A673 (cell line): ENCODE data around the gene BRSK2. TPM values are rescaled to one million over a fixed set of nuclear protein-coding genes. Genes with fewer than 3 reads are reported as not detected.
"Not testable (repeated sequence)": the region's sequence is repeated elsewhere in the genome, so short reads cannot be mapped to it uniquely, and the experiment has no call there.

Experiments
- BruUV-seq: library from RNA; stranded (reverse); fragments of 400-500 nt; replicated peaks from 2 replicates; lab custom pipeline; 2021; lab: Mats Ljungman, UMichigan
- CTCF ChIA-PET: fragments of 300-600 bp; sonication (Branson Sonifier 250); formaldehyde crosslinking; loops from one replicate; lab custom pipeline; 2022; ENCODE audit warnings: antibody characterized with exemption; lab: Charles Lee
- POLR2A ChIA-PET: fragments of 300-600 bp; sonication (Branson Sonifier 250); formaldehyde crosslinking; loops from one replicate; lab custom pipeline; 2022; ENCODE audit warnings: antibody characterized with exemption; ENCODE audit not compliant: low non-redundant PET; lab: Charles Lee
- DNase-seq: peaks from one replicate; pipeline ENCODE4 v3.0.0-alpha.2; 2015; ENCODE audit warnings: low spot score
- H3K27ac ChIP-seq: fragments of 200-600 bp; sonication (generic); 2 replicates; pipeline ENCODE4 v1.5.1; 2016; ENCODE audit warnings: mixed run types, low read depth, mild to moderate bottlenecking, mixed read lengths, antibody characterized with exemption, low read length; ENCODE audit not compliant: poor library complexity, severe bottlenecking
- H3K27me3 ChIP-seq: fragments of 200-600 bp; sonication (generic); replicated peaks from 2 replicates; pipeline ENCODE4 v1.6.1; 2017; ENCODE audit warnings: mixed run types, low read depth, mild to moderate bottlenecking, mixed read lengths, antibody characterized with exemption, low read length; ENCODE audit not compliant: insufficient read depth, poor library complexity
- H3K36me3 ChIP-seq: fragments of 200-600 bp; sonication (generic); 2 replicates; pipeline ENCODE4 v1.6.1; 2016; ENCODE audit warnings: mixed run types, mild to moderate bottlenecking, mixed read lengths, antibody characterized with exemption, low read length; ENCODE audit not compliant: insufficient read depth, poor library complexity, severe bottlenecking
- H3K4me1 ChIP-seq: fragments of 200-600 bp; sonication (generic); 2 replicates; pipeline ENCODE4 v1.6.1; 2017; ENCODE audit warnings: mixed run types, mild to moderate bottlenecking, mixed read lengths, antibody characterized with exemption, low read length; ENCODE audit not compliant: insufficient read depth, poor library complexity, severe bottlenecking
- H3K4me3 ChIP-seq: fragments of 200-600 bp; sonication (generic); 2 replicates; pipeline ENCODE4 v1.5.1; 2016; ENCODE audit warnings: low read depth, mixed run types, mild to moderate bottlenecking, mixed read lengths, low read length; ENCODE audit not compliant: poor library complexity, severe bottlenecking
- H3K9me3 ChIP-seq: fragments of 200-600 bp; sonication (generic); 2 replicates; pipeline ENCODE4 v1.6.1; 2016; ENCODE audit warnings: mixed run types, low read depth, mild to moderate bottlenecking, mixed read lengths, antibody characterized with exemption, low read length; ENCODE audit not compliant: poor library complexity, severe bottlenecking
- CTCF ChIP-seq: fragments of 300-800, 200-600 bp; sonication (generic); conservative IDR thresholded peaks from 2 replicates; pipeline ENCODE4 v1.5.1; 2017; ENCODE audit warnings: low read depth, mild to moderate bottlenecking, antibody characterized with exemption, low read length, moderate library complexity, mixed read lengths
- EZH2 ChIP-seq: fragments of 200-600 bp; sonication (generic); IDR thresholded peaks from 2 replicates; pipeline ENCODE4 v1.6.1; 2017; ENCODE audit warnings: borderline replicate concordance, low read depth, mild to moderate bottlenecking, mixed read lengths, antibody characterized with exemption, low read length; ENCODE audit not compliant: poor library complexity, severe bottlenecking
- intact Hi-C: fragments of 100-400 bp; cut with micrococcal nuclease; formaldehyde crosslinking; loops from one replicate; pipeline ENCODE4 v1.10.0; 2022; ENCODE audit not compliant: unreplicated experiment
- total RNA-seq: library from RNA; stranded (reverse); gene quantifications from 2 replicates; pipeline ENCODE4 v1.2.3, GENCODE V29; 2021

BRSK2 gene
- total RNA-seq, 1 experiment from 2014 or later: 2.2 TPM

DNA sequence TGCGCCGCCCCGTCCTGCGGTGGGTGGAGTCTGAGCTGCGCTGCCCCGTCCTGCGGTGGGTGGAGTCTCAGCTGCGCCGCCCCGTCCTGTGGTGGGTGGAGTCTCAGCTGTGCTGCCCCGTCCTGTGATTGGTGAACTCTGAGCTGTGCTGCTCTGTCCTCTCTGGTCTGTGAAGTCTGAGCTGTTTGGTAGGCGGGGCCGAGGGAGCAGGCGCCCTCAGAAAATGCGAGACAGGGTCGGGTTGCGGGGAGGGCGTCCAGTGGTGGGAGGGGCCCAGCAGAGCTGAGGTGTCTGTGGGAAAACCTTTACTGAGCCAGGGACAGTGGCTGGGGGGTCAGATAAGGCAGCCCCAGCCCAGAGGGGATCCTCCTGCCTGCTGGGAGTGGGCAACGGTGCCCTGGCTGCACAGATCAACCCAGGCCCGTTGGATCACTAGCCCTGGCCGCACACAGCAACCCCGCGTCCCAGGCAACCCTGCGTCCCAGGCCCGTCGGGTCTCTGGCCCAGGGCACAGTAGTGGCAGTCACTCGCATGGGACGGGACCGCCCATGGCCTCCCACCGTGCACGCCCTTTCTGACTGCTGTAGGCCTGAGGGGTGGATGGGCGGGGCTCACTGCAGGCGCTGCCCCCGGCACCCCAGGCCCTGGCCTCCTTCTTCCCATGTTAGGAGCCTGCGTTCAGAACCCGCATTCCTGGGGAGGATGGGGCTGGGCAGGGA, 22.8 kb downstream of the BRSK2 start:
- POLR2A ChIA-PET: no interaction called here
- no peak overlapping the region for H3K27ac ChIP-seq
- BruUV-seq: no TSS peak
- CTCF ChIA-PET: no interaction called here
- no peaks in the 10 kb centered on the region for H3K36me3 ChIP-seq
- intact Hi-C loops: no loop called here
- TF ChIP-seq EZH2 (no peak), CTCF (no peak)
- H3K9me3 ChIP-seq: peaks cover 12% of the 10 kb centered on the region
- DNase-seq: no peak
- no peaks in the 10 kb centered on the region for H3K4me1 ChIP-seq
- no peak overlapping the region for H3K4me3 ChIP-seq
- no peaks in the 10 kb centered on the region for H3K27me3 ChIP-seq

DNA sequence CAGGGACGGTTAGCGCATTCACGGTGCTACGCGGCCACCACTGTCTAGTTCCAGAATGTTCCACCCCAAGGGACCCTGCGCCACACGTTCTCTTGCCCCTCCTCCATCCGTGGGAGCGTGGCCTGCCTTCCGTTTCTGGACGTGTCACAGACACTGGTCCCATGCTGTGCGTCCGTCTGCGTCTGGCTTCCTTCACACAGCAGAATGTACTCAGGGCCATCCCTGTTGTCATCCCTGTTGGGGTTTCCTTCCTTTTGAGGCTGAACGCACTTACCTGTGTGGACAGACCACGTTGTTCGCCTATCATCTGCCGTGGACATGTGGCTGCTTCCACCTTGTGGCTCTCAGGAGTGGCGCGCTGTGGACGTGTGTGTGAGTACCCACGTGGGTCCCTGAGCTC, 24.9 kb downstream of the BRSK2 start:
- ChIA-PET CTCF (no interaction called here), POLR2A (no interaction called here)
- Histone ChIP-seq H3K27me3 (no peaks in the 10 kb centered on the region), H3K9me3 (peaks cover 12% of the 10 kb centered on the region), H3K4me1 (no peaks in the 10 kb centered on the region), H3K36me3 (no peaks in the 10 kb centered on the region), H3K4me3 (no peak overlapping the region), H3K27ac (no peak overlapping the region)
- intact Hi-C loops: no loop called here
- TF ChIP-seq CTCF: no peak
- no peak for TF ChIP-seq EZH2
- no peak for DNase-seq
- no TSS peak for BruUV-seq

DNA sequence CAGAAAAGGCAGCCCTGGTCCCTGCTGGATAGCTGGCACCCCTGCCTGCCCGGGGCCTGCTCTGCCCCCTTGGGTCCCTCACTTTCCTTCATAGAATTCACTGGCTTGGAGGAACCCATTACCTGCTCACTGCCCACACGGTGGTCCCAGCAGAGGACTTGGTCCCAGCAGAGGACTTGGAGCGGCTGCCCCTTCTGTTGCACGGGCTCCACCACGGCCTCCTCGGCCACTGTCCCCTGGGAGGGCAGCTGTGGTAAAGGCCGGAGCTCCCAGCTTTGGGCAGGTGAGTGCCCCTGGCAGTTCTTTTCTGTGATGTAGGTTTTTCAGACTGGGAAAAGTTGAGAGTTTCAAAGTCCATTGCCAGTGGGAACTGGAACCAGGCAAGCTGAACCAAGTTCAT, 25.9 kb downstream of the BRSK2 start:
- BruUV-seq: no TSS peak
- TF ChIP-seq EZH2: no peak
- TF ChIP-seq CTCF: no peak
- H3K27ac ChIP-seq: no peak overlapping the region
- intact Hi-C loops: no loop called here
- peaks cover 12% of the 10 kb centered on the region for H3K9me3 ChIP-seq
- H3K27me3 ChIP-seq: no peaks in the 10 kb centered on the region
- ChIA-PET POLR2A (no interaction called here), CTCF (no interaction called here)
- H3K4me1 ChIP-seq: no peaks in the 10 kb centered on the region
- H3K4me3 ChIP-seq: no peak overlapping the region
- no peak for DNase-seq
- no peaks in the 10 kb centered on the region for H3K36me3 ChIP-seq

GRCh38 chr11:1418192-1418795, 28.6 kb downstream of the BRSK2 start:
- DNase-seq, H3K4me1 ChIP-seq, H3K36me3 ChIP-seq, CTCF ChIA-PET, H3K4me3 ChIP-seq, H3K27ac ChIP-seq, BruUV-seq, H3K27me3 ChIP-seq, POLR2A ChIA-PET, intact Hi-C loops: not testable (repeated sequence)
- peaks cover 12% of the 10 kb centered on the region for H3K9me3 ChIP-seq
